H4 (cell line): ENCODE results near the gene PLEKHO2. TPM values are rescaled to one million over a fixed set of nuclear protein-coding genes. Genes with fewer than 3 reads are reported as not detected.

Source experiments
- DNase-seq: peaks from one replicate; pipeline ENCODE4 v3.0.0-alpha.2; 2015; ENCODE audit warnings: low spot score
- total RNA-seq: library from RNA; depleted of rRNA; stranded (reverse); fragments of >200 nt; shearing (Covaris generic); gene quantifications from 2 replicates; pipeline ENCODE4 v1.2.3, GENCODE V29; 2014

PLEKHO2 gene
- total RNA-seq, 1 experiment from 2014 or later, result 5.5 TPM

- DNase-seq, result no peak
Measured at GRCh38 chr15:64855205-64855975, 13.7 kb downstream of the PLEKHO2 start.

- peak; percentile 87 for DNase-seq
Measured at GRCh38 chr15:64856429-64857145, 14.9 kb downstream of the PLEKHO2 start.

DNA sequence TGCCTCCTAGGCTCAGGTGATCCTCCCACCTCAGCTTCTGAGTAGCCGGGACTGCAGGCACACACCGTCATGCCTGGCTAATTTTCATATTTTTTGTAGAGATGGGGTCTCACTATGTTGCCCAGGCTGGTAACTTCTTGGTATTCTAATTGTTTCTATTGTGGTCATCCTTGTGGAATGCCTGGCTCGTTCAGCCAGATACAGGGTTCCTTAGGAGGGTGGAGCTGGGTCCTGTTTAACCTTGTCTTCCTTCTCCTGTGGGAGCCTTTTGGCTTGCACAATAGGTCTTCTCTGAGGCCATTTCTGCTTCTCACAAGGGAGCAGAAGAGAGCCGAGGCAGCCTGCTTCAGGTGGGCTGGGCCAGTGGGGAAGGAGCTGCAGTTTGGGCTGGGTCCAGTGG is 15.7 kb downstream of the PLEKHO2 start:
- DNase-seq, result peak; percentile 50

GRCh38 chr15:64858021-64858575 is 16.4 kb downstream of the PLEKHO2 start:
- DNase-seq, result no peak

DNA sequence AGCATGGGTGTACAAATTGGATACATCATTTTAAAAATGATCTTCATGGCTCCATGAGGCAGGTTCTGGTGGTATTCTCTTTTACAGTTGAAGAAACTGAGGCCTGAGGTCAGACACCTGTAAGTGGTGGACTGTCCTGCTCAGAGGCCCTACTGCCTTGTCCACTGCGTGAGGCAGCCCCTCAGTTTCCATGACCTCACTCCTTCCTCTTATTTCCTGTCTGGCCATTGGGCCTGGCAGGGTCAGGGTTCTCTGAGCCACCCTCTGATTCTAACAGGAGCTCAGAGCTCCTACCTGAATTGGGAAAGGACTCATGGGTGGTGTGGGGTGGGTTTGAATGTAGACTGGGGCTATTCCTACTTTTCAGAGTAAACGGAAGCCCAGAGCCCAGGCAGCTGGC is 17.5 kb downstream of the PLEKHO2 start:
- DNase-seq, result no peak

DNA sequence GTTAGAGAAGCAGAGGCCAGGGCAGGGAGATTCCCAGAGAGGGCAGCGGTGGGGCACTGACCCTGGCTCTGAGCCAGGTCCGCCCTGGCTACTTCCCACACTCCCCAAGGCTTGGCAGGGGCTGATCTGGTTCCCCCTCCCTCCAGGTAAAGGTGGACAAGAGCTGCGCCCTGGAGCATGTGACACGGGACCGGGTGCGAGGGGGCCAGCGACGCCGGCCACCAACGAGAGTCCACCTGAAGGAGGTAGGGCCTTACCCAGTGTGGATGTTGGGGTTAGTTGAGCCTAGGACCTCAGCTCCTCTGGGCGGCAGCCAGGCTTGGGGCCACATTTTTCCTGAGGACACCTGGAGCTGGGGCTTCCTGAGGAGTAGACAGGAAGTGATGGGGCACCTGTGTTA is 19.6 kb downstream of the PLEKHO2 start:
- DNase-seq, result no peak

GRCh38 chr15:64861960-64862359 is 20.2 kb downstream of the PLEKHO2 start:
- DNase-seq, result no peak

DNA sequence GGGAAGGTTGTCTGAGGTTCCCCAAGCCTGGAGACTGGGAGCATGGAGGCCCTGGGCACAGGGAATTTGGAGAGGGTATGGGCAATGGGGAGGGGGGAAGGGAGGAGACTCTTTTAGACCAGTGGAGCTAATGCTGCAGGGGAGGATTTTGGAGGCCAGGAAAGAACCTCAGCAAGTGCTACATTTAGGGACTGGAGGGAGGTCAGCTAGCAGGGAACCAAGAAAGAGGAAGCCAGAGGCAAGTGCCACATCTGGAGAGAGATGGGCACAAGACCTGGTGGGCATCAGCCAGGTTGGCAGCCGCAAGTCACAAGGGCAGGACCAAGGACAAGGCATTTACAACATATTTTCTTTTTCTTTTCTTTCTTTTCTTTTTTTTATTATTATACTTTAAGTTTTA is 20.7 kb downstream of the PLEKHO2 start:
- no peak for DNase-seq

DNA sequence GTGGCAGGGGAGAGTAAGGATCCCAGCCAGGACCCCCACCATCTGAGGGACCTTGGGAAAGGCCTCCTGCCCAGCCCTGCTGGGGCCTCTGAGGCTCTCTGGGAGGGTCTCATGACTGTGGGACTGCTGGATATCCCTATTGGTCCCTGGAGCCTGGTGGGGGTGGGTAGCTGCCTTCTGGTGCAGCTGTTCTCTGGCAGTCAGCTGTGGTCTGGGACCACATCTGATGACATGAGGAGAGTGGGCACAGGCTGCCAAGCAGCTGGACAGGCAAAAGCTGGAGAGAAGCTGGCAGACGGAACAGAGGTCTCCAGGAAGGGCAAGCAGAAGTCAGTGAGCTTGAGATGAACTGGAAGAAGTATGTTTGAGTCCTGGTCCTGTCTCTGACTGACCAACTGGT is 22.4 kb downstream of the PLEKHO2 start:
- DNase-seq, result no peak

DNA sequence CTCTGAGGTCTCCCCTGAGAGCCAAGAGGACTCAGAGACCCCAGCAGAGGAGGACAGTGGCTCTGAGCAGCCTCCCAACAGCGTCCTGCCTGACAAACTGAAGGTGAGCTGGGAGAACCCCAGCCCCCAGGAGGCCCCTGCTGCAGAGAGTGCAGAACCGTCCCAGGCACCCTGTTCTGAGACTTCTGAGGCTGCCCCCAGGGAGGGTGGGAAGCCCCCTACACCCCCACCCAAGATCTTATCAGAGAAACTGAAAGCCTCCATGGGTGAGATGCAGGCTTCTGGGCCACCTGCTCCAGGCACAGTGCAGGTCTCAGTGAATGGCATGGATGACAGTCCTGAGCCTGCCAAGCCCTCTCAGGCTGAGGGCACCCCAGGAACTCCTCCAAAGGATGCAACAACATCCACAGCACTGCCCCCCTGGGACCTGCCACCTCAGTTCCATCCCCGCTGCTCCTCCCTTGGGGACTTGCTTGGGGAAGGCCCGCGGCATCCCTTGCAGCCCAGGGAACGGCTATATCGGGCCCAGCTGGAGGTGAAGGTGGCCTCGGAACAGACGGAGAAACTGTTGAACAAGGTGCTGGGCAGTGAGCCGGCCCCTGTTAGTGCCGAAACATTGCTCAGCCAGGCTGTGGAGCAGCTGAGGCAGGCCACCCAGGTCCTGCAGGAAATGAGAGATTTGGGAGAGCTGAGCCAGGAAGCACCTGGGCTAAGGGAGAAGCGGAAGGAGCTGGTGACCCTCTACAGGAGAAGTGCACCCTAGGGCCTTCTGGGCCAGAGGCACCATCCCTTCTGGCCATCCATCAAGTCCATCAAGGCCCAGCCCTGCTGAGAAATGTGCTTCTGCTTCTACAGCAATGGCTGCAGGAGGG is 23.6 kb downstream of the PLEKHO2 start:
- no peak for DNase-seq

DNA sequence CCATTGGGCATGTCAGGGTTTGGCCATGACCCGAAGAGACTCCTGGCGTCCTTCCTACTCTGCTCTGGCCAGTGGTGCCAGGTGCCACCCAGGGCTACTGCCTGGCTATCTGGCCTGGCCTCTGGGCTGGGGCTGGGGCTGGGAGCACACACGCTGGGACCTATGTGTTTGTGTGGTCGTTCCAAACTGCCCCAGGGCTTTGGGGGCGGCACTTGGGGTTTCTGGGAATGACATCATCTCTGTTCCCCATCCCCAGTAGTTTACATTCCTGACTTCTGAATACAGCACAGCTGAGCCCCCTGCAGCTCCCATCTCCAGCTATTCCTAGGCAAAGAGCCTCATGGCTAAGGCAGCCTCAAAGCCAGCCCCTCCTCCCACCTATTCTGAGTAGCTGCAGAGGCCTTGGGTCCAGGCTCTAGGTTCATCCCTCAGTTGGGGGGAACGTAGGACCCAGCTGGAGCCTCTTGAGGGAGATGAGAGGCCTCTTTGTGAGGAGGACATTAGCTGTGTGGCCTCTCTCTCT is 24.3 kb downstream of the PLEKHO2 start:
- DNase-seq, result peak; percentile 67

GRCh38 chr15:64869501-64869900 is 27.8 kb downstream of the PLEKHO2 start:
- DNase-seq, result no peak

- no peak for DNase-seq
Measured at GRCh38 chr15:64870353-64870752, 28.6 kb downstream of the PLEKHO2 start.

- no peak for DNase-seq
Measured at GRCh38 chr15:64875641-64876223, 34.0 kb downstream of the PLEKHO2 start.

GRCh38 chr15:64877435-64877834 is 35.7 kb downstream of the PLEKHO2 start:
- DNase-seq, result peak; percentile 46

DNA sequence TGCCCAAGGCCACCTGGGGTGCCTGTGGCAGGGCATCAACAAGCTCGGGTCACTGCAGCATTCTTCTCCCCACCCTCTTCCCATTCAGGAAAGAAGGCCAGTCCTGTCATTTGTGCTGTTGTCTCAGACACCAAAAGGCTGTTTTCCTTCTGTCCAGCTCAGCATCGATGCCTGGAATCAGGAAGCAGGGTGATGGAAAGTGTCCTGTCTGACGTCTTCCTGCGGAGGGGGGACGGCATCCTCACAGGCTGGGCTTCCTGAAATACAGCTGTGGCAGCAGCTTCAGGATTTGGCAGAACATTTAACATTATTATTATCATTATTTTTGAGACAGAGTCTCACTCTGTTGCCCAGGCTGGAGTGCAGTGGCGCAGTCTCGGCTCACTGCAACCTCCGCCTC is 37.0 kb downstream of the PLEKHO2 start:
- DNase-seq, result no peak

GRCh38 chr15:64883100-64883581 is 41.4 kb downstream of the PLEKHO2 start:
- no peak for DNase-seq

DNA sequence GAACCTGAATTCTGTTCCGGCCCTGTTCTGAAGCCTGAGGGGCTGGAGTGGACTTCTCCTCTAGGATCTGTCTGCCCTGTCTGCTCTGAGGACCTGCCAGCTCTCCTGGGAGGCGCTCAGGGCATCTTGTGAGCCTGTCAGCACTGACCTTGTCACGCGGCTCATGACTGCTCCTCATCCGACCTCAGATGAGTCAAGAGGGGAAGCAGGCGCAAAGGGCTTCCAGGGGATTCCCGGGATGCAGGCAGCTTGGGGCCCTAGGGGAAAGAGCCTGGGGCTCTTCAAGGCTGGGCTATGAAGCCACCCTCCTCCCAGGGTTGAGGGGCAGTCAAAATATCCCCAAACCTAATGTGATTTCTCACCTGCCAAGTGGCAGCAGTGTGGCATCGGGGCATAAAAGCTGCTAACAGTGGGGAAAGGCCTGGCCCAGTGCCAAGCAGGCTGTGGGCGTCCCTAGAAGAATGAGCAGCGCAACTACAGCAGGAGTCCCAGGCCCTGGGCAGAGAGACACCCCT is 42.3 kb downstream of the PLEKHO2 start:
- DNase-seq, result peak; percentile 75

GRCh38 chr15:64884679-64885078 is 43.0 kb downstream of the PLEKHO2 start:
- no peak for DNase-seq

DNA sequence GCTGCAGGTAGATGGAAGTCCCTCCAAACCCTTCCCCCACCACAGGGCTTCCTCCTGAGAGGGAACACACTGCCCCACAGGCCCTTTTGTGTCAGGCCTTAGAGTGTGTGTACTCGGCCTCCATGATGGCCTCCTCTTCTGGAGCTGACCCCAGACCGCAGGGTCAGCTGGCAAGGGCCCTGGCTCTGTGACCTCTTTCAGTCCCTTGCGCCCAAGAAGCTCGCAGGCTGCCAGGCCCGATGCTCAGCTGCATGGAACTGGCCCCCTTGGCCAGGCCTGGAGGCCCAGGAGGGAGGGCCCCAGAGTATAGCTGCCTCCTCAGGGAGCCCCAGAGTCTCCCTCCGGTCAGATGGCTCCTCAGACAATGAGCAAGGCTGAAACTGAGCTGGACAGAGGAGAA is 46.6 kb downstream of the PLEKHO2 start:
- DNase-seq, result no peak

DNA sequence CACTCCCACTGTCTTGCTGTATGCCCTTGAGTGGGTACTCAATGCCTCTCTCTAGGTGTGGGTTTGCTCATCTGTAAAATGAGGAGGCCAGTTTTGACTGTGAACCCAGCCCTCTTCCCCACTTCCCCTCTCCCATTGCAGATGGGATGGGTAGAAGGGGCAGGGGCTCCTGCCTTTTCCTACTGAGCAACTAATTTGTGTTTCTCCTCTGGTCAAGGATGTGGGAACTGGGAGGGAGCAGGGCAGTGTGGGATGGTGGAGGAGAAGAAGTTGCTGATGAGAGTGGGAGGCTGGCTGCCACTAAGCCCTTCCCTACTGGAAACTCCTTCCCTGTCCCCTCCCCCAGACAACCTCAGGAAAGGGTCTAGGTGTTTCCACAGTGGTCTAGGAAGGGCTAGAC is 49.8 kb downstream of the PLEKHO2 start:
- no peak for DNase-seq
